CD1c-positive myeloid dendritic cell (primary cell): ENCODE measurements around the gene SLC9A3.

Experiments
- DNase-seq: peaks from one replicate; pipeline ENCODE4 v3.0.0-alpha.2; 2016; ENCODE audit errors: extremely low spot score

The SLC9A3 gene

DNA sequence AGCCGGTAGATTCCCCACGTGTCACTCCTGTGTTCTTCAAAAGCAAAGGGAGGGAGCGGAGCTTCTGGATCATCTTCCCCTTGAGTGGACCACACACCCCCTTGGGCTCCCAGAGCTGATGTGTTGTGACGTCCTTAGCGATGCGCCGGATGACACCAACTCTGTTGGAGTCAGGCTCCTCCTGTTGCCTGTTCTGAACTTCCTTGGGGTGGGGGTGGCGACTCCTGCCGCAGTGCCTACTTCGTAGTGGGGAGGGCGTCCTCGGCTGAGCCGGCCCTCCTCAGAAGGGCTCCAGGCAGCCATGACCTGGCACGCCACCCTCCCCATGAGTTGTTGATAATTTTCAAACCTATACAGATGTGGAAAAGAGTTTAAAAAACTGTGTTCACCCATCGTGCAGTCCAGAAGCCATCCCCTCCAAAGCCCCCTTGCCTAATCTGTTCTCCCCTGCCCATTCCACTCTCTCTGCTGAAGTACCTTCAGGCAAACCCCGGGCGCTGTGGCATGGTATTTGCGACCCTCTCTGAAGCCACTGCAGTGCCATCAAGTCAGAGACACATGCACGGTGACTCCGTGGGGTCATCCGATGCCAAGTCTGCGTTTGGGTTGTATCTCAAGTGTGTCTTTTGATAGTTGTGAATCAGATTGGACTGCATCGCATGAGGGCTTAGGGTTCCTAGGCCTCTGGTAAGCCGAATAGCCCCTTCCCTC is 64.5 kb downstream of the SLC9A3 start:
- DNase-seq, result no peak

- DNase-seq, result peak; percentile 72
Observed at GRCh38 chr5:458547-459353, 65.5 kb downstream of the SLC9A3 start.

DNA sequence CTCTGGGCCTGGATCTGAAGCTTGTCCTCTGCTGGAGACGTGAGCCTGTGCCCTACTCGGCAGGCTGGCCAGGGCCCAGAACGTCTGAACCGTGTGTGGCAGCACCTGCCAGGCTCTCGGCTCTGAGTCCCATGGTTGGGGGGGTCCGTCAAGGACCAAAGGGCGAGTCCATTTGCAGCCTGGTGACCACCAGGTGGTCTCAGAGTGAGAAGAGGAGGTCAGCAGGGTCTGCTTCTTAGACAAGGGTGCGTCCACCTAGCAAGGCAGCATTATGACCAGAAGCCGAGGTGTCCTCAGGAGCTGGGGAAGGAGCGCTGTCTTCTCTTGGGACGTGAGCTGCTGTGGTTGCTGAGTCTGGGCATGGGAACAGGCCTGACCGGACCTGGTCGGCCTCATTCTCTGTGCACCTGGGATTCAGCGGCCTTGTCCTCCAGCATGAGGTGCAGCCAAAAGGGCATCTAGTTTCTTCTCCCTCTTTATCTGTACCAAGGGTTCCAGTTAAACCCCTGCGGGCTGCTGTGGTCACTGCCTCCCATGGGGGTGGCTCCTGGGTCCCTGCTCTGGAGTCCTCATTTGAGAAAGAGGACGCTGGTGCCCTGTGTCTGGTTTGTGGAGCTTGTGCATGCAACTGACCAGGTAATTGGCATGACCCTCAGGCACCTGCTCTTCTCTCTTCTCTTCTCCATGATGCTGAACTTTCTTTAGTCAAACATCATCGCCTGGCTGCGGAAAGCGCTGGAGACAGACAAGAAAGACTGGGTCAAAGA is 66.9 kb downstream of the SLC9A3 start:
- no peak for DNase-seq

DNA sequence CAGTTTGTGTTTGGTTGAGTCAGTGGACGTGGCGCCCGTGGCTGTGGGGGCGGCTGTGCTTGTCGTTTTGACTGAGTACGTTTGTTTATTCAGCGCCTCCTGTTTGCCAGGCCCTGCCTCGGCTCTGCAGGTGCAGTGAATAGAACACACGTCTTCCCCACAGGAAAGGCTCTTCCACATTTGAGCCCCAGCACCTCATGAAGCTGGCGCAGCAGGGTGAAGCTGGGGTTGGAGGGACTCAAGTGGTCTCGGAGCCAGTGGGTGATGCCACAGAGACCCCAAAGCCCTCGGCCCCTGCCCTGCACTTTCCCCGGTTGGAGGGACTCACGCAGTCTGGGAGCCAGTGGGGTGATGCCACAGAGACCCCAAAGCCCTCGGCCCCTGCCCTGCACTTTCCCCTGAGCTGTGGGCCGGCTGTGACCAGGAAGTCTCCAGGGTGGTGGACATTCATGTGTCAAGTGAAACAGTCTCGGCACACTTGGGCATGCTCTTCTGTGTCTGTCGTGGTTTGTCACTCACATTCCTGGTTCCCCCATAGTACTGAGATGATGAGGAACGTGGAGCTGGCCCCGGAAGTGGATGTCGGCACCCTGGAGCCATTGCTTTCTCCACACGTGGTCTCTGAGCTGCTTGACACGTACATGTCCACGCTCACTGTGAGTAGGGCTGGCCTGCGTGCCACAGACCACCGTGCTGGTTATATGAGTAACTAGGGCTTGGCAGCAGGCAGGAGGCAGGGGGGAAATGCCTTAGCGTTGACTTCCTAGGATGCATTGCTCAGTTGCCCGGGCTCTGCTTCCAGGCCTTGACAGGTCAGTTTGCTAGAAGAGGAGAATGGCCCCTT is 67.7 kb downstream of the SLC9A3 start:
- no peak for DNase-seq

- no peak for DNase-seq
Observed at GRCh38 chr5:455806-456205, 68.4 kb downstream of the SLC9A3 start.

DNA sequence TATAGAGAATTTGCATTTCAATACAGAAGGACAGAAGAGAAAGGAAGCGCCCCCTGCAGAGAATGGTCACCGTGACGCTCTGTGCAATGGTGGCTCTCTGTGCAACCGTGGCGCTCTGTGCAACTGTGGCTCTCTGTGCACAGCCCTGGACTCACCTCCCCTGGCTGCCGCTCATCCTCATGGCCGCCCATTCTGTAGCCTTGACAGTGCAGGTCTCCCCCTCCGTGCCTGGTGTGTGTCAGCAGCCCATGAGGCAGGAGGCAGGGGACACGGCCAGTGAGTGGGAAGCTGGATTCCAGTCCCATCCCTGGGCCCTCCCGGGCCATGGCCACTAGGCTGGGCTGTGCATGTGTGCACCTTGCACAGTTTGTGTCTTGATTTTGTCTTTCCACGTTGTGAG is 69.3 kb downstream of the SLC9A3 start:
- no peak for DNase-seq

DNA sequence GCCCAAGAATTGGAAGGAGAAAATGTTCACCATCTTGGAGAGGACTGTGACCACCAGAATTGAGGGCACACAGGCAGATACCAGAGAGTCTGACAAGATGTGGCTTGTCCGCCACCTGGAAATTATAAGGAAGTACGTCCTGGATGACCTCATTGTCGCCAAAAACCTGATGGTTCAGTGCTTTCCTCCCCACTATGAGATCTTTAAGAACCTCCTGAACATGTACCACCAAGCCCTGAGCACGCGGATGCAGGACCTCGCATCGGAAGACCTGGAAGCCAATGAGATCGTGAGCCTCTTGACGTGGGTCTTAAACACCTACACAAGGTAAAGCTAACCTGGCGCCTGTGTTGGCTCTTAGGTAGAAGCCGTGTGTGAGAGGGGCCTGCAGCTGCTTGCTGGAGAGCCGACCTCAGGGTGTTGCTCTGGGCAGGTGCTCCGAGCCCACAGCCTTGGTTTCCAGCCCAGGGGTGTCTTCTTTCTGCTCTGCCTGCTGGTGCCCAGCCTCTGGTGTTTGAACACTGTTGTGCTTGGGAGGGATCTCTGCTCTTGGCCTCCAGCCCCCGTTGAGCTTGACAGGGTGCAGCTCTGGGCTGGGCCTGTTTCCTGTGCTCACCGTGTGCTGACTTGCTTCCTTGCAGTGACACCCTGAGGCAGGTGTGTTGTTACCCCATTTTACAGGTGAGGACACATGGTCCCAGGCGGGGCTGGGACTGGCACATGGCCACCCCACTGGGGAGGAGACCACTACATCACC is 70.3 kb downstream of the SLC9A3 start:
- no peak for DNase-seq

GRCh38 chr5:452978-453710 is 71.1 kb downstream of the SLC9A3 start:
- DNase-seq, result no peak

GRCh38 chr5:451587-452458 is 72.4 kb downstream of the SLC9A3 start:
- no peak for DNase-seq

GRCh38 chr5:449151-449550 is 75.1 kb downstream of the SLC9A3 start:
- no peak for DNase-seq

DNA sequence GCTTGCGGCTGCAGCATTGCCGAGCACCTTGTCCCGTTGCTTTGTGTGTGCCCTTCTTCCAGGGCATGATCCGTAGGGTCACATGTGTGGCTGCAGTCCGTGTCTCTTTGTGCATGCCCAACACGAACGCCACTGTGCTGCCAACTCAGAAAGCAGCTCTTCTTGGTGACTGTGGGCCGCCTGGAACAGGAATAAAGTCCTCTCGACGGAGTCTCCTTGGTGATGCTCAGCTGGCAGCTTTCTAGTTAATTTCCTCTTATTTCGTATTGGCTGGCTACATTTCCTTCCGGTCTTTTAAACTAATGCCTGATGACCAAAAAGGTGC is 75.5 kb downstream of the SLC9A3 start:
- DNase-seq, result no peak

DNA sequence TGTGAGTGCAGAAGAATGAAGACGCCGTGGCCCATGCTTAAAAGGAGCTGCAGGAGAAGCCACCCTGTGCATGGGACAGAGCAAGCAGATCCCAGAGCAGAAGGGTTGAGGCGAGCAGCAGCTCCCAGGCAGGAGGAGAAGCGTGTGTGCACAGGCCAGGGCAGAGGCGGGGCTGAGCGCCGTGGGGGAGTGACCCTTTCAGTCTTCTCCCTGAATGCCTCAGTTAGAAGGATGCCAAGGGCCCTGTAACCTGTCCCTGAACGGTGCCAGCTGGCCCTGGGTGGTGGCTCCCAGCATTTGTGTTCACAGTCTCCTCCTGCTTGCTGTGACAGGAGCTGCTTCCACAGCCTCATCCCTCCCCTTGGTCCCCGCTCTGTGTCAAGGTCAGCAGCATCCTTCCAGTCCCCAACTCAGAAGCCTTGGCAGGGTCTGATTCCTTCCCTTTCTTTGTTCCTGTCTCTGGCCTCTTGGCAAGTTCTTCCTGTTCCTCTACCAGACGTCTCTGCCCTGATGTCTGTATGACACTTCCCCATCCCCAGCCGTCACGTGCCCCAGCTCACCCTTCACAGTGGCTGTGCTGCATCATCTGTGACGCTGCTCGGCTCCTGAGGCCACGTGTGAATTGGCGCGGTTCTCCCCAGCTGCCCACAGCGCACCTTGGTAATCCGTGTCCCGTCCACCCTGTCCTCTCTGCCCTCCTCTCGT is 76.0 kb downstream of the SLC9A3 start:
- DNase-seq, result peak; percentile 90

DNA sequence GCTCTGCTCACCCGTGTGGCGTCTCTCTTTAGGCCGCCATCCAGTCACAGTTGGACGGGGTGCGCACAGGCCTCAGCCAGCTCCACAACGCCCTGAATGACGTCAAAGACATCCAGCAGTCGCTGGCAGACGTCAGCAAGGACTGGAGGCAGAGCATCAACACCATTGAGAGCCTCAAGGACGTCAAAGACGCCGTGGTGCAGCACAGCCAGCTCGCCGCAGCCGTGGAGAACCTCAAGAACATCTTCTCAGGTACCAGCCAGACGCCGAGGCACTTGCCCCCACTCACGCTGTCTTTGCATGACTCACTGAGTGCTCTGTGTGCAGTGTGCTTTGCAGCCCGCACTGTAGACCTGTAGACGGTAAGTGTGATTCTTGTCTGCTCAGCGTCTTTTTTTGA is 76.7 kb downstream of the SLC9A3 start:
- no peak for DNase-seq

GRCh38 chr5:446883-447263 is 77.4 kb downstream of the SLC9A3 start:
- DNase-seq, result peak; percentile 67

DNA sequence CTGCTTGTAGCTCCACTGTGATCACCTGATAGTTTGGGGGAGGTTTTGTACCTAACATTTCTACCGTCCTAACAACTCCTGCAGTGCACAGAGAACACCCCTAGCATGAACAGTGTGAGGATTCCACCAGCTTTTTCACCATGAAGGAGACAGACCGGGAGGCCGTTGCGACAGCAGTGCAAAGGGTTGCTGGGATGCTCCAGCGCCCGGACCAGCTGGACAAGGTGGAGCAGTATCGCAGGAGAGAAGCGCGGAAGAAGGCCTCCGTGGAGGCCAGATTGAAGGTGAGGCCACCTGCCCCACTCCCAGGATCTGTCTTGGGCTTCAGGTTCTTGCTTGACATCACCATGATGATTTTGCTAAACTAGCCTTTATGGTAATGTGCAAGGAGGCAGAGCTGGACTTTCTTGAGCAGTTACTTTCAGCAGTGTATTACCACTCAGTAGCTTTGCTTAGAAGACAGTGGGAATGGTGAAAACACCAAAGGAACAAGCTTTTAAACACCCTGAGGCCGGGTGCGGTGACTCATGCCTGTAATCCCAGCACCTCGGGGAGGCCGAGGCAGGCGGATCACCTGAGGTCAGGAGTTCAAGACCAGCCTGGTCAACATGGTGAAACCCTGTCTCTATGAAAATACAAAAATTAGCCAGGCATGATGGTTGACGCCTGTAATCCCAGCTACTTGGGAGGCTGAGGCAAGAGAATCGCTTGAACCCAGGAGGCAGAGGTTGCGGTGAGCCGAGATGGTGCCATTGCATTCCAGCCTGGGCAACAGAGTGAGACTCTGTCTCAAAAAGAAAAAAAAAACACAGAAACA is 78.0 kb downstream of the SLC9A3 start:
- no peak for DNase-seq

- no peak for DNase-seq
Observed at GRCh38 chr5:445591-445990, 78.7 kb downstream of the SLC9A3 start.

DNA sequence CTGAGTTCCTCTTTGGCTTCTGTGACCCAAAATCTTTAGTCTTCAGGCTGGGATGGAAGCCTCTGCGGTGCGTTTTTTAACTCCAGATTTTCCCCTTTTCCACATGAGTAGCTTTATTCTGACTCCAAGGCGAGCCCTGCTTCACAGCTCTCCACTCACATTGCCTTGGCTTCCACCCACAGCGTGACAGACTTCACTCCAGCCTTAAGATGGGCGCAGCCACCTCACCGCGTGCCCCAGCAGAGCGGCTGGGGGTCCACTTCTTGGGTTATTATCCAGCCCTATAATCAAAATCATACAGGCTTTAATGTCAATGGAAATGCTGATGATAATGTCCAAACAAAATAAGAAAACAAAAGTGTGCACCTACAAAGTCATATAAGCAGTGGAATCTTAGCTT is 80.0 kb downstream of the SLC9A3 start:
- no peak for DNase-seq
